Liver (tissue), 9 donors: ENCODE data around the gene PPP1R13B. TPM values are rescaled to one million over a fixed set of nuclear protein-coding genes. Genes with fewer than 3 reads are reported as not detected.

ENCODE experiments used
- DNase-seq: peaks from one replicate; pipeline ENCODE4 v3.0.0-alpha.2; 2017; ENCODE audit warnings: low spot score
- H3K27ac ChIP-seq, 2 donors: one replicate each; pipeline ENCODE4 v1.7.0; 2013; ENCODE audit warnings: inconsistent platforms in 2 of 2, low read length in 2 of 2, control low read depth in 1 of 2, low read depth in 1 of 2, mild to moderate bottlenecking in 1 of 2
- H3K27me3 ChIP-seq, 4 donors: one replicate each; pipeline versions ENCODE4 v1.6.1 to v1.7.0; 2013; ENCODE audit warnings: low read length in 3 of 4, inconsistent platforms in 1 of 4, mild to moderate bottlenecking in 1 of 4, moderate library complexity in 1 of 4; ENCODE audit not compliant: control insufficient read depth in 4 of 4, insufficient read depth in 4 of 4
- H3K36me3 ChIP-seq, 4 donors: one replicate each; pipeline versions ENCODE4 v1.6.1 to v1.7.0; 2013; ENCODE audit warnings: low read length in 3 of 4, mild to moderate bottlenecking in 3 of 4, low read depth in 1 of 4, moderate library complexity in 1 of 4; ENCODE audit not compliant: control insufficient read depth in 4 of 4, insufficient read depth in 3 of 4
- H3K4me1 ChIP-seq, 4 donors: one replicate each; pipeline versions ENCODE4 v1.6.1 to v1.7.0; 2013; ENCODE audit warnings: low read length in 3 of 4, mild to moderate bottlenecking in 3 of 4, moderate library complexity in 1 of 4; ENCODE audit not compliant: control insufficient read depth in 4 of 4, insufficient read depth in 4 of 4
- H3K4me3 ChIP-seq, 3 donors: one replicate each; pipeline versions ENCODE4 v1.6.1 to v1.7.0; 2013; ENCODE audit warnings: low read length in 3 of 3, control low read depth in 1 of 3, low read depth in 1 of 3, mild to moderate bottlenecking in 1 of 3
- H3K9ac ChIP-seq, 2 donors: one replicate each; pipeline ENCODE4 v1.7.0; 2013; ENCODE audit warnings: low read length in 2 of 2, mild to moderate bottlenecking in 2 of 2, moderate library complexity in 2 of 2, control low read depth in 1 of 2, low read depth in 1 of 2
- H3K9me3 ChIP-seq, 4 donors: one replicate each; pipeline versions ENCODE4 v1.6.1 to v1.7.0; 2013; ENCODE audit warnings: low read length in 3 of 4; ENCODE audit not compliant: control insufficient read depth in 4 of 4
- EGR1 ChIP-seq, 2 donors: IDR thresholded peaks; 2 replicates each; pipeline ENCODE4 v1.6.1; 2016 to 2018; ENCODE audit warnings: antibody characterized with exemption in 2 of 2, low read depth in 2 of 2
- FOXA1 ChIP-seq: IDR thresholded peaks from 2 replicates; pipeline ENCODE4 v1.6.1; 2016; ENCODE audit warnings: antibody characterized with exemption
- FOXA2 ChIP-seq: IDR thresholded peaks from 2 replicates; pipeline ENCODE4 v1.6.1; 2016; ENCODE audit warnings: antibody characterized with exemption
- GABPA ChIP-seq, 2 donors: IDR thresholded peaks in 1 of 2; conservative IDR thresholded peaks in 1 of 2; 2 replicates each; pipeline ENCODE4 v1.6.1; 2016; ENCODE audit warnings: antibody characterized with exemption in 2 of 2, mild to moderate bottlenecking in 1 of 2, moderate library complexity in 1 of 2
- HNF4A ChIP-seq, 2 donors: conservative IDR thresholded peaks; 2 replicates each; pipeline ENCODE4 v1.6.1; 2016; ENCODE audit warnings: antibody characterized with exemption in 2 of 2, mild to moderate bottlenecking in 2 of 2
- HNF4G ChIP-seq: IDR thresholded peaks from 2 replicates; pipeline ENCODE4 v1.6.1; 2016; ENCODE audit warnings: antibody characterized with exemption
- JUND ChIP-seq, 2 donors: IDR thresholded peaks; 2 replicates each; pipeline ENCODE4 v1.6.1; 2016; ENCODE audit warnings: antibody characterized with exemption in 2 of 2
- NR2F2 ChIP-seq: IDR thresholded peaks from 2 replicates; pipeline ENCODE4 v1.6.1; 2016; ENCODE audit warnings: antibody characterized with exemption
- RAD21 ChIP-seq, 2 donors: IDR thresholded peaks; 2 replicates each; pipeline ENCODE4 v1.6.1; 2016; ENCODE audit warnings: antibody characterized with exemption in 2 of 2, mild to moderate bottlenecking in 2 of 2
- RXRA ChIP-seq, 2 donors: IDR thresholded peaks; 2 replicates each; pipeline ENCODE4 v1.6.1; 2017 to 2018; ENCODE audit warnings: antibody characterized with exemption in 2 of 2, mild to moderate bottlenecking in 1 of 2
- SP1 ChIP-seq: IDR thresholded peaks from 2 replicates; pipeline ENCODE4 v1.6.1; 2018; ENCODE audit warnings: antibody characterized with exemption, mild to moderate bottlenecking
- TAF1 ChIP-seq: conservative IDR thresholded peaks from 2 replicates; pipeline ENCODE4 v1.6.1; 2016; ENCODE audit warnings: antibody characterized with exemption, mild to moderate bottlenecking
- YY1 ChIP-seq: IDR thresholded peaks from 2 replicates; pipeline ENCODE4 v1.6.1; 2016; ENCODE audit warnings: antibody characterized with exemption, mild to moderate bottlenecking
- WGBS: extraction: QIAGEN DNeasy Blood & Tissue Kit; methylation state at CpG from one replicate; pipeline ENCODE4 v1.1.7; 2013; 5-methylcytosine and 5-hydroxymethylcytosine counted together
- polyA plus RNA-seq, 2 donors: library from polyadenylated mRNA; stranded (reverse) in 1 of 2; unstranded in 1 of 2; fragments of 200-250 nt in 1 of 2; fragments of >200 nt in 1 of 2; fragmentation: Nextera tagmentation in 1 of 2; extraction: Ambion mirVana in 1 of 2; gene quantifications; one replicate each; pipeline versions ENCODE4 v1.2.1 to v1.2.3, GENCODE V29; 2013 to 2015
- total RNA-seq, 2 donors: library from RNA; depleted of rRNA; stranded (reverse); fragments of >200 nt; gene quantifications; one replicate each; pipeline ENCODE4 v1.2.3, GENCODE V29; 2014
- TF ChIP-seq, protein P1 (sequence below): fragments of 150-350 bp; IDR thresholded peaks from 2 replicates; pipeline ENCODE4 v1.5.1; 2017; ENCODE audit warnings: improper control_type of control experiment, low read depth, low read length; ENCODE audit not compliant: missing input control
- TF ChIP-seq, protein P2 (sequence below): IDR thresholded peaks from 2 replicates; pipeline ENCODE4 v1.6.1; 2016; ENCODE audit warnings: antibody characterized with exemption, mild to moderate bottlenecking
- TF ChIP-seq, protein P3 (sequence below): IDR thresholded peaks from 2 replicates; pipeline ENCODE4 v1.6.1; 2016; ENCODE audit warnings: antibody characterized with exemption
- TF ChIP-seq, protein P4 (sequence below): IDR thresholded peaks from 2 replicates; pipeline ENCODE4 v1.6.1; 2016; ENCODE audit warnings: antibody characterized with exemption
- TF ChIP-seq, protein P5 (sequence below): IDR thresholded peaks from 2 replicates; pipeline ENCODE4 v1.6.1; 2016; ENCODE audit warnings: antibody characterized with exemption
- donor health status: healthy.
- donor health status: healthy.
- donor health status: healthy.
- donor health status: healthy.
- donor health status: healthy.

The PPP1R13B gene
- total and polyA plus RNA-seq, 4 donors, result 3.2 to 15.1 (median 5.1) TPM

DNA sequence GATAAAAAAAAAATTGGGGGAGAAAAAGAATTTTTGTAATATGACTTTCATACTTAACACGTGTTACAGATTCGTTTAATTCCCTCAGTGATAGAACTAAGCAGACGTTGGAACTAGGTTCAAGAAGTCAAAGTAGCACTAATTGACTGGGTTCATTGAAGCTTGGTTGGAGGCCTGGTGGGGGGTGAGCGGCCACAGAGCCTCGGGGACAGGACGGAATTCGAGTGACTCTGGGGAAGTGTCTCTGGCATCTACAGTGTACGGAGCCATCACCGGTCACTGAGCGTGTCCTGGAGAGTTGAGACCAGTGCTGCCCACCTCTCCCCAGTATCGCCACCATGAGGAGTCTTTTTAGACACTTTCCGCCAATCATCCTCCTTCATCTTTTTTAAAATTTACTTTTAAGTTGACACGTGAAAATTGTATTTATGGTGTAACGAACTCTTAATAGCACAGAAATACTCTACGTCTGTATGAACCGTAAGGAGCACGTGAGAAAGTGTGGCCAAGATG lies 130.4 kb downstream of the PPP1R13B start (continued):
- TF ChIP-seq, protein P1, sequence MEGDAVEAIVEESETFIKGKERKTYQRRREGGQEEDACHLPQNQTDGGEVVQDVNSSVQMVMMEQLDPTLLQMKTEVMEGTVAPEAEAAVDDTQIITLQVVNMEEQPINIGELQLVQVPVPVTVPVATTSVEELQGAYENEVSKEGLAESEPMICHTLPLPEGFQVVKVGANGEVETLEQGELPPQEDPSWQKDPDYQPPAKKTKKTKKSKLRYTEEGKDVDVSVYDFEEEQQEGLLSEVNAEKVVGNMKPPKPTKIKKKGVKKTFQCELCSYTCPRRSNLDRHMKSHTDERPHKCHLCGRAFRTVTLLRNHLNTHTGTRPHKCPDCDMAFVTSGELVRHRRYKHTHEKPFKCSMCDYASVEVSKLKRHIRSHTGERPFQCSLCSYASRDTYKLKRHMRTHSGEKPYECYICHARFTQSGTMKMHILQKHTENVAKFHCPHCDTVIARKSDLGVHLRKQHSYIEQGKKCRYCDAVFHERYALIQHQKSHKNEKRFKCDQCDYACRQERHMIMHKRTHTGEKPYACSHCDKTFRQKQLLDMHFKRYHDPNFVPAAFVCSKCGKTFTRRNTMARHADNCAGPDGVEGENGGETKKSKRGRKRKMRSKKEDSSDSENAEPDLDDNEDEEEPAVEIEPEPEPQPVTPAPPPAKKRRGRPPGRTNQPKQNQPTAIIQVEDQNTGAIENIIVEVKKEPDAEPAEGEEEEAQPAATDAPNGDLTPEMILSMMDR, result no peak

DNA sequence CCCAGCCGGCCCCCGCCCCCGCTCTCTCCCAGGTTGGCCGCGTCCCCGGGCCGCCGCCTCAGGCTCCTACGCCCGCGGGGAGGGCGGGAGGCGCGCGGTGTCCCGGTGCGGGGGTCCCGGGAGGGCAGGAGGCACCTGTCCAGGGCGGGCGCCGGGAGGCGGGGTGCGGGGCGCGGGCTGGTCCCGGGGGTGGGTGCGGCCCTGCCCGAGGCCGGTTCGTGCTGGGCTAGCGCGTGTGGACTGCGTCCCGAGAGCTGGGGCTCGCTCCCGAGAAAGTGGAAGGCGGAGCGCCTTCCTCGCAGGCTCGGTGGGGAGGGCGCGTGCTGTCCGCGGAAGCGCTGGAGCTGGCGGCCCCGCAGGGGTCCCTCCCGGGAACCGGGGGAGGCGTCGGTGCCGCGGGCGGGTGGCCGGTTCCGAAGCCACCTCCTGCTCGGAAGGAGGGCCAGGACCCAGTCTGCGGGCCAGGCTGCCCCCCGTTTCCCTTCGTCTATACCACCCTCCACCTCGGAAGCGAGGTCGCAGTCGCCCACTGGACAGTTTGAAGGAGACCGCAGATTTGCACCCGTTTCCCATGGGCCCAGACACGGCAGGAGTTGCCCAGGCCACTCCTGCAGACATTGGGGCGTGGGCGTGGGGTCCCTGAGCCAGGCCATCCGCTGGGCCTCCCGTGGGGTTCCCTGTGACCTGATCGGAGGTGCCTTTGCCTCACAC lies 131.1 kb downstream of the PPP1R13B start:
- peaks cover 0 to 2% (median 0%) of the 10 kb centered on the region in 4 donors for H3K36me3 ChIP-seq
- no peak for TF ChIP-seq HNF4A (conservative IDR thresholded peaks at IDR 0.05)
- TF ChIP-seq EGR1 (IDR thresholded peaks at IDR 0.05; ENCODE audit: low read depth in 2 of 2), result no peak
- TF ChIP-seq YY1, result no peak
- TF ChIP-seq, protein P1, result no peak
- no peak for TF ChIP-seq SP1
- no peak for TF ChIP-seq JUND (IDR thresholded peaks at IDR 0.05)
- no peak for TF ChIP-seq GABPA (IDR thresholded peaks at IDR 0.05 in 1 of 2, conservative IDR thresholded peaks at IDR 0.05 in 1 of 2)
- no peak for TF ChIP-seq RXRA (IDR thresholded peaks at IDR 0.05)
- TF ChIP-seq, protein P2, sequence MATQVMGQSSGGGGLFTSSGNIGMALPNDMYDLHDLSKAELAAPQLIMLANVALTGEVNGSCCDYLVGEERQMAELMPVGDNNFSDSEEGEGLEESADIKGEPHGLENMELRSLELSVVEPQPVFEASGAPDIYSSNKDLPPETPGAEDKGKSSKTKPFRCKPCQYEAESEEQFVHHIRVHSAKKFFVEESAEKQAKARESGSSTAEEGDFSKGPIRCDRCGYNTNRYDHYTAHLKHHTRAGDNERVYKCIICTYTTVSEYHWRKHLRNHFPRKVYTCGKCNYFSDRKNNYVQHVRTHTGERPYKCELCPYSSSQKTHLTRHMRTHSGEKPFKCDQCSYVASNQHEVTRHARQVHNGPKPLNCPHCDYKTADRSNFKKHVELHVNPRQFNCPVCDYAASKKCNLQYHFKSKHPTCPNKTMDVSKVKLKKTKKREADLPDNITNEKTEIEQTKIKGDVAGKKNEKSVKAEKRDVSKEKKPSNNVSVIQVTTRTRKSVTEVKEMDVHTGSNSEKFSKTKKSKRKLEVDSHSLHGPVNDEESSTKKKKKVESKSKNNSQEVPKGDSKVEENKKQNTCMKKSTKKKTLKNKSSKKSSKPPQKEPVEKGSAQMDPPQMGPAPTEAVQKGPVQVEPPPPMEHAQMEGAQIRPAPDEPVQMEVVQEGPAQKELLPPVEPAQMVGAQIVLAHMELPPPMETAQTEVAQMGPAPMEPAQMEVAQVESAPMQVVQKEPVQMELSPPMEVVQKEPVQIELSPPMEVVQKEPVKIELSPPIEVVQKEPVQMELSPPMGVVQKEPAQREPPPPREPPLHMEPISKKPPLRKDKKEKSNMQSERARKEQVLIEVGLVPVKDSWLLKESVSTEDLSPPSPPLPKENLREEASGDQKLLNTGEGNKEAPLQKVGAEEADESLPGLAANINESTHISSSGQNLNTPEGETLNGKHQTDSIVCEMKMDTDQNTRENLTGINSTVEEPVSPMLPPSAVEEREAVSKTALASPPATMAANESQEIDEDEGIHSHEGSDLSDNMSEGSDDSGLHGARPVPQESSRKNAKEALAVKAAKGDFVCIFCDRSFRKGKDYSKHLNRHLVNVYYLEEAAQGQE, result no peak
- TF ChIP-seq, protein P3, sequence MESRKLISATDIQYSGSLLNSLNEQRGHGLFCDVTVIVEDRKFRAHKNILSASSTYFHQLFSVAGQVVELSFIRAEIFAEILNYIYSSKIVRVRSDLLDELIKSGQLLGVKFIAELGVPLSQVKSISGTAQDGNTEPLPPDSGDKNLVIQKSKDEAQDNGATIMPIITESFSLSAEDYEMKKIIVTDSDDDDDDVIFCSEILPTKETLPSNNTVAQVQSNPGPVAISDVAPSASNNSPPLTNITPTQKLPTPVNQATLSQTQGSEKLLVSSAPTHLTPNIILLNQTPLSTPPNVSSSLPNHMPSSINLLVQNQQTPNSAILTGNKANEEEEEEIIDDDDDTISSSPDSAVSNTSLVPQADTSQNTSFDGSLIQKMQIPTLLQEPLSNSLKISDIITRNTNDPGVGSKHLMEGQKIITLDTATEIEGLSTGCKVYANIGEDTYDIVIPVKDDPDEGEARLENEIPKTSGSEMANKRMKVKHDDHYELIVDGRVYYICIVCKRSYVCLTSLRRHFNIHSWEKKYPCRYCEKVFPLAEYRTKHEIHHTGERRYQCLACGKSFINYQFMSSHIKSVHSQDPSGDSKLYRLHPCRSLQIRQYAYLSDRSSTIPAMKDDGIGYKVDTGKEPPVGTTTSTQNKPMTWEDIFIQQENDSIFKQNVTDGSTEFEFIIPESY, result no peak
- TF ChIP-seq, protein P4, sequence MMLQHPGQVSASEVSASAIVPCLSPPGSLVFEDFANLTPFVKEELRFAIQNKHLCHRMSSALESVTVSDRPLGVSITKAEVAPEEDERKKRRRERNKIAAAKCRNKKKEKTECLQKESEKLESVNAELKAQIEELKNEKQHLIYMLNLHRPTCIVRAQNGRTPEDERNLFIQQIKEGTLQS, result no peak
- TF ChIP-seq, protein P5, sequence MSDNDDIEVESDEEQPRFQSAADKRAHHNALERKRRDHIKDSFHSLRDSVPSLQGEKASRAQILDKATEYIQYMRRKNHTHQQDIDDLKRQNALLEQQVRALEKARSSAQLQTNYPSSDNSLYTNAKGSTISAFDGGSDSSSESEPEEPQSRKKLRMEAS, result no peak
- TF ChIP-seq FOXA1, result no peak
- no peak for TF ChIP-seq FOXA2
- TF ChIP-seq RAD21 (IDR thresholded peaks at IDR 0.05), result no peak
- no peak for TF ChIP-seq NR2F2
- no peak for TF ChIP-seq HNF4G
- TF ChIP-seq TAF1, result no peak
- H3K4me3 ChIP-seq, result peak overlapping the region; percentile 46 to 93 (median 78)
- 4% methylated on average over 72 of the region's 72 CpGs for WGBS
- H3K4me1 ChIP-seq, result peaks cover 0 to 22% (median 8%) of the 10 kb centered on the region in 4 donors
- DNase-seq, result peak; percentile 61
- no peaks in the 10 kb centered on the region for H3K27me3 ChIP-seq
- peak overlapping the region in 1 of 2 donors; percentile 66 for H3K9ac ChIP-seq
- peak overlapping the region in 1 of 2 donors; percentile 45 for H3K27ac ChIP-seq
- no peaks in the 10 kb centered on the region for H3K9me3 ChIP-seq
